Neuronal stem cell (in vitro differentiated cells): ENCODE data around the gene TGFB2.
A peak's percentile ranks its signal among the peaks of the same experiment; 100 is the strongest.

Experiments
- DNase-seq: peaks from one replicate; pipeline ENCODE4 v3.0.0-alpha.2; 2013; ENCODE audit warnings: low spot score
- H2AFZ ChIP-seq: one replicate; pipeline ENCODE4 v1.6.1; 2013; ENCODE audit warnings: mild to moderate bottlenecking, low read length, inconsistent platforms
- H2AK5ac ChIP-seq: 2 replicates; pipeline ENCODE4 v1.6.1; 2013; ENCODE audit warnings: low read depth, mild to moderate bottlenecking, inconsistent platforms, low read length, moderate library complexity, mixed read lengths
- H2BK120ac ChIP-seq: 2 replicates; pipeline ENCODE4 v1.6.1; 2013; ENCODE audit warnings: low read depth, mild to moderate bottlenecking, inconsistent platforms, low read length, moderate library complexity, mixed read lengths
- H2BK12ac ChIP-seq: one replicate; pipeline ENCODE4 v1.6.1; 2013; ENCODE audit warnings: low read length, inconsistent platforms
- H2BK15ac ChIP-seq: 2 replicates; pipeline ENCODE4 v1.6.1; 2013; ENCODE audit warnings: mild to moderate bottlenecking, low read length, inconsistent platforms, mixed read lengths
- H2BK5ac ChIP-seq: one replicate; pipeline ENCODE4 v1.6.1; 2013; ENCODE audit warnings: inconsistent platforms, mild to moderate bottlenecking, low read length, moderate library complexity
- H3K14ac ChIP-seq: one replicate; pipeline ENCODE4 v1.6.1; 2013; ENCODE audit warnings: low read length, inconsistent platforms
- H3K18ac ChIP-seq: 2 replicates; pipeline ENCODE4 v1.6.1; 2013; ENCODE audit warnings: low read length, inconsistent platforms
- H3K23ac ChIP-seq: 2 replicates; pipeline ENCODE4 v1.6.1; 2013; ENCODE audit warnings: low read depth, mild to moderate bottlenecking, mixed read lengths, low read length, inconsistent platforms; ENCODE audit not compliant: poor library complexity
- H3K27ac ChIP-seq: replicated peaks from 3 replicates; pipeline ENCODE4 v1.5.1; 2013; ENCODE audit warnings: low read length, inconsistent platforms
- H3K27me3 ChIP-seq, 3 experiments: 2 replicates each; pipeline ENCODE4 v1.6.1; 2013; ENCODE audit warnings: low read length in 3 of 3, mild to moderate bottlenecking in 2 of 3, inconsistent platforms in 1 of 3, low read depth in 1 of 3, mixed read lengths in 1 of 3, moderate library complexity in 1 of 3; ENCODE audit not compliant: control insufficient read depth in 3 of 3, insufficient read depth in 3 of 3
- H3K36me3 ChIP-seq, 2 donors: replicated peaks in 1 of 2; 2 replicates each; pipeline ENCODE4 v1.6.1; 2013; ENCODE audit warnings: low read length in 2 of 2; ENCODE audit not compliant: control insufficient read depth in 2 of 2, insufficient read depth in 2 of 2
- H3K4ac ChIP-seq: 2 replicates; pipeline ENCODE4 v1.6.1; 2013; ENCODE audit warnings: inconsistent platforms, mild to moderate bottlenecking, low read length, moderate library complexity
- H3K4me1 ChIP-seq, 2 donors: 1 replicate in 1 of 2; 2 replicates in 1 of 2; pipeline ENCODE4 v1.6.1; 2013; ENCODE audit warnings: low read length in 2 of 2, low read depth in 1 of 2; ENCODE audit not compliant: control insufficient read depth in 2 of 2, insufficient read depth in 1 of 2
- H3K4me2 ChIP-seq: one replicate; pipeline ENCODE4 v1.6.1; 2013; ENCODE audit warnings: mild to moderate bottlenecking, low read length, inconsistent platforms; ENCODE audit not compliant: insufficient read depth, poor library complexity, severe bottlenecking
- H3K4me3 ChIP-seq, 2 donors: 2 replicates each; pipeline ENCODE4 v1.5.1; 2013; ENCODE audit warnings: low read length in 2 of 2, mild to moderate bottlenecking in 2 of 2, inconsistent platforms in 1 of 2, moderate library complexity in 1 of 2
- H3K79me1 ChIP-seq: one replicate; pipeline ENCODE4 v1.6.1; 2013; ENCODE audit warnings: low read depth, mild to moderate bottlenecking, inconsistent platforms, low read length, moderate library complexity
- H3K9ac ChIP-seq: one replicate; pipeline ENCODE4 v1.6.1; 2013; ENCODE audit warnings: mild to moderate bottlenecking, low read depth, low read length, inconsistent platforms; ENCODE audit not compliant: poor library complexity
- H3K9me3 ChIP-seq, 2 donors: replicated peaks in 1 of 2; 2 replicates each; pipeline versions ENCODE3 to v1.6.1; 2013; ENCODE audit warnings: low read length in 2 of 2, mild to moderate bottlenecking in 2 of 2, inconsistent platforms in 1 of 2, low read depth in 1 of 2, mixed read lengths in 1 of 2, moderate library complexity in 1 of 2; ENCODE audit not compliant: control insufficient read depth in 2 of 2, insufficient read depth in 1 of 2
- H4K8ac ChIP-seq: one replicate; pipeline ENCODE4 v1.6.1; 2013; ENCODE audit warnings: low read depth, mild to moderate bottlenecking, inconsistent platforms, low read length, moderate library complexity
- H4K91ac ChIP-seq: one replicate; pipeline ENCODE4 v1.6.1; 2013; ENCODE audit warnings: low read length, low read depth, mild to moderate bottlenecking, inconsistent platforms; ENCODE audit not compliant: poor library complexity
- WGBS, 2 donors: extraction: QIAGEN DNeasy Blood & Tissue Kit; methylation state at CpG; one replicate each; pipeline ENCODE4 v1.1.7; 2013; ENCODE audit warnings: missing lambda C conversion rate in 2 of 2, mixed read lengths in 1 of 2; ENCODE audit not compliant: insufficient read length in 2 of 2, insufficient replicate concordance in 1 of 2; ENCODE audit errors: extremely low coverage in 2 of 2; 5-methylcytosine and 5-hydroxymethylcytosine counted together

Gene TGFB2

GRCh38 chr1:218322762-218323161, 22.4 kb upstream of the TGFB2 start:
- Histone ChIP-seq H2BK12ac (no peak overlapping the region), H3K4me3 (no peak overlapping the region), H2BK5ac (no peak overlapping the region), H4K8ac (no peak overlapping the region), H3K79me1 (no peaks in the 10 kb centered on the region), H3K23ac (peak overlapping the region; percentile 29), H3K27me3 (no peaks in the 10 kb centered on the region), H3K4me1 (no peaks in the 10 kb centered on the region), H4K91ac (no peak overlapping the region), H3K9ac (peak overlapping the region; percentile 60), H3K14ac (no peak overlapping the region), H3K36me3 (peaks cover 5 to 48% of the 10 kb centered on the region in 2 donors), H2BK120ac (no peak overlapping the region), H3K18ac (peak overlapping the region; percentile 20), H2AFZ (no peak overlapping the region), H3K4ac (no peak overlapping the region), H2AK5ac (no peak overlapping the region), H3K4me2 (no peak overlapping the region), H2BK15ac (no peak overlapping the region), H3K9me3 (no peaks in the 10 kb centered on the region), H3K27ac (no peak overlapping the region)
- WGBS, 2 donors = no CpG with 5 or more reads among the region's 17 CpGs
- DNase-seq = no peak

- H3K9ac ChIP-seq = no peak overlapping the region
- no peaks in the 10 kb centered on the region for H3K4me1 ChIP-seq
- no peaks in the 10 kb centered on the region for H3K9me3 ChIP-seq
- peak overlapping the region; percentile 24 for H2BK5ac ChIP-seq
- H2BK15ac ChIP-seq = no peak overlapping the region
- no peak overlapping the region for H3K4me3 ChIP-seq
- no peak for DNase-seq
- peaks cover 5 to 46% of the 10 kb centered on the region in 2 donors for H3K36me3 ChIP-seq
- no peak overlapping the region for H2BK12ac ChIP-seq
- no peak overlapping the region for H3K4ac ChIP-seq
- no peak overlapping the region for H3K23ac ChIP-seq
- no peak overlapping the region for H2BK120ac ChIP-seq
- no peak overlapping the region for H3K18ac ChIP-seq
- H3K14ac ChIP-seq = no peak overlapping the region
- H4K8ac ChIP-seq = peak overlapping the region; percentile 17
- H3K4me2 ChIP-seq = no peak overlapping the region
- H2AFZ ChIP-seq = no peak overlapping the region
- no peak overlapping the region for H2AK5ac ChIP-seq
- no CpG with 5 or more reads among the region's 21 CpGs for WGBS, 2 donors
- H3K27ac ChIP-seq = no peak overlapping the region
- no peaks in the 10 kb centered on the region for H3K79me1 ChIP-seq
- H4K91ac ChIP-seq = no peak overlapping the region
- H3K27me3 ChIP-seq = no peaks in the 10 kb centered on the region
Observed at GRCh38 chr1:218323568-218324225, 21.4 kb upstream of the TGFB2 start.

- H3K4me3 ChIP-seq = no peak overlapping the region
- no peak overlapping the region for H4K91ac ChIP-seq
- no peak overlapping the region for H2AFZ ChIP-seq
- no peak overlapping the region for H3K23ac ChIP-seq
- H3K14ac ChIP-seq = no peak overlapping the region
- H2BK120ac ChIP-seq = no peak overlapping the region
- no peak overlapping the region for H3K4me2 ChIP-seq
- no peaks in the 10 kb centered on the region for H3K9me3 ChIP-seq
- H2BK5ac ChIP-seq = no peak overlapping the region
- H2BK15ac ChIP-seq = no peak overlapping the region
- no peak overlapping the region for H2BK12ac ChIP-seq
- H2AK5ac ChIP-seq = no peak overlapping the region
- H3K4ac ChIP-seq = no peak overlapping the region
- DNase-seq = no peak
- H3K79me1 ChIP-seq = no peaks in the 10 kb centered on the region
- peaks cover 5 to 45% of the 10 kb centered on the region in 2 donors for H3K36me3 ChIP-seq
- H3K27ac ChIP-seq = no peak overlapping the region
- H3K18ac ChIP-seq = peak overlapping the region; percentile 11
- no peak overlapping the region for H3K9ac ChIP-seq
- no peaks in the 10 kb centered on the region for H3K27me3 ChIP-seq
- no peaks in the 10 kb centered on the region for H3K4me1 ChIP-seq
- WGBS, 2 donors = no CpG with 5 or more reads among the region's 20 CpGs
- no peak overlapping the region for H4K8ac ChIP-seq
Observed at GRCh38 chr1:218324226-218324580, 20.9 kb upstream of the TGFB2 start.

DNA sequence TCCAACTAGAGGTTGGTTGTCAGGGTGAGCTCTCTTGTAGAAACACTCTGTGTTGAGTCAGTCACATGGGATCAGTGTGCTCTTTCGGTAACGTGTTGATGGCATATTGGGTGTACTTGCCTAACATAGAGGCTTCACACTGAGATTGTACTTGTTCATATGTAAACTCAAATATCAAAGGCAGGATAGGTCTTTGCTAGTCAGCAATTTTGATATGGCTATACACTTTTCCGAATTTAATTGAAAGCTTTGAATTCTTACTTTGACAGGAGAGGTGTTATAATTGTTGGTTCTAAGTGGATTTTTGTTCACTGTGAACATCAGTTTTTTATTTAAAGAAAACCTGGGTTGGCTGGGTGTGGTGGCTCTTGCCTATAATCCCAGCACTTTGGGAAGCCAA, 16.4 kb upstream of the TGFB2 start:
- no peak overlapping the region for H3K27ac ChIP-seq
- peaks cover 0 to 42% of the 10 kb centered on the region in 2 donors for H3K36me3 ChIP-seq
- no peak overlapping the region for H3K9ac ChIP-seq
- H2BK5ac ChIP-seq = no peak overlapping the region
- no peak overlapping the region for H3K4me3 ChIP-seq
- no peaks in the 10 kb centered on the region for H3K27me3 ChIP-seq
- H4K91ac ChIP-seq = no peak overlapping the region
- H3K14ac ChIP-seq = no peak overlapping the region
- H2BK15ac ChIP-seq = no peak overlapping the region
- H2AFZ ChIP-seq = no peak overlapping the region
- no peak for DNase-seq
- no peak overlapping the region for H3K23ac ChIP-seq
- H3K4ac ChIP-seq = no peak overlapping the region
- H3K4me1 ChIP-seq = no peaks in the 10 kb centered on the region
- no peaks in the 10 kb centered on the region for H3K9me3 ChIP-seq
- H2AK5ac ChIP-seq = no peak overlapping the region
- no peak overlapping the region for H2BK12ac ChIP-seq
- no peak overlapping the region for H4K8ac ChIP-seq
- no peak overlapping the region for H3K18ac ChIP-seq
- H2BK120ac ChIP-seq = no peak overlapping the region
- no peak overlapping the region for H3K4me2 ChIP-seq
- no CpG with 5 or more reads among the region's 3 CpGs for WGBS, 2 donors
- H3K79me1 ChIP-seq = no peaks in the 10 kb centered on the region
